Glutamatergic neuron (in vitro differentiated cells): ENCODE data around the gene BACH2. TPM values are rescaled to one million over a fixed set of nuclear protein-coding genes. Genes with fewer than 3 reads are reported as not detected.

Experiments used
- DNase-seq: peaks from one replicate; pipeline ENCODE4 v3.0.0; 2022
- H3K27ac Mint-ChIP-seq: one replicate; pipeline ENCODE4 v1.8.0; 2020; ENCODE audit warnings: mild to moderate bottlenecking, mixed read lengths, inconsistent platforms; ENCODE audit not compliant: unreplicated experiment
- H3K27me3 Mint-ChIP-seq: one replicate; pipeline ENCODE4 v1.8.0; 2020; ENCODE audit warnings: mild to moderate bottlenecking, moderate library complexity, mixed read lengths, inconsistent platforms; ENCODE audit not compliant: unreplicated experiment
- H3K36me3 Mint-ChIP-seq: one replicate; pipeline ENCODE4 v1.8.0; 2020; ENCODE audit warnings: mild to moderate bottlenecking, mixed read lengths, inconsistent platforms; ENCODE audit not compliant: unreplicated experiment
- H3K4me1 Mint-ChIP-seq: one replicate; pipeline ENCODE4 v1.8.0; 2020; ENCODE audit warnings: mild to moderate bottlenecking, low read depth, mixed read lengths, inconsistent platforms; ENCODE audit not compliant: unreplicated experiment
- H3K4me3 Mint-ChIP-seq: one replicate; pipeline ENCODE4 v1.8.0; 2020; ENCODE audit warnings: mild to moderate bottlenecking, mixed read lengths, inconsistent platforms; ENCODE audit not compliant: unreplicated experiment
- H3K9me3 Mint-ChIP-seq: one replicate; pipeline ENCODE4 v1.8.0; 2020; ENCODE audit warnings: mild to moderate bottlenecking, moderate library complexity, mixed read lengths, inconsistent platforms; ENCODE audit not compliant: unreplicated experiment
- total RNA-seq: library from RNA; stranded (reverse); fragmentation: NEBNext Ultra II Directional; extraction: Animal tissue kit (Norgen Biotek cat#: 25700); gene quantifications from one replicate; pipeline ENCODE4 v1.2.1, GENCODE V29; 2021; ENCODE audit not compliant: unreplicated experiment
- TF ChIP-seq, protein P1 (sequence below): fragments of 200-600 bp; sonication (generic); IDR thresholded peaks from one replicate; pipeline ENCODE4 v1.5.0; 2021; ENCODE audit not compliant: partially characterized antibody, unreplicated experiment

BACH2 gene
- total RNA-seq, 1 donor from 2014 or later: 96.4 TPM

DNA sequence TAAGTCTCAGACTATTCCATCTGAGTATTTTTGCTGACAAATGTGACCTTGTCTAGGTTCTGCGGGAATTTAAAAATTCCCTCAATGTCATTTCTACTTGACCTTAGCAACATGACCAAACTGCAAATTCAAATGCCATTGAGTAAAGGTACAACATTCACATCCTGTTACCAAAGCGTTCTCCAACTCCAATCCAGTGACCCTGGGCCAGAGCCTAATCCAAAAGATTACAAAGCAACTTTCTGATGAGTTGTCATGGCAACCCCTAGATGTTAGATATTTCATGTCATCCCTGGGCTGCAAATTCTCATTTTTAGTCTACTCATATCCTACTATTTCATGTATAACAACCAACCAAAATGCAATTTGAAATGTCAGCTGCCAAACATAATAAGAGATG, 65.3 kb downstream of the BACH2 start:
- peaks cover 1% of the 10 kb centered on the region for H3K9me3 Mint-ChIP-seq
- no peak overlapping the region for H3K27ac Mint-ChIP-seq
- H3K27me3 Mint-ChIP-seq: no peaks in the 10 kb centered on the region
- H3K4me3 Mint-ChIP-seq: no peak overlapping the region
- TF ChIP-seq, protein P1, sequence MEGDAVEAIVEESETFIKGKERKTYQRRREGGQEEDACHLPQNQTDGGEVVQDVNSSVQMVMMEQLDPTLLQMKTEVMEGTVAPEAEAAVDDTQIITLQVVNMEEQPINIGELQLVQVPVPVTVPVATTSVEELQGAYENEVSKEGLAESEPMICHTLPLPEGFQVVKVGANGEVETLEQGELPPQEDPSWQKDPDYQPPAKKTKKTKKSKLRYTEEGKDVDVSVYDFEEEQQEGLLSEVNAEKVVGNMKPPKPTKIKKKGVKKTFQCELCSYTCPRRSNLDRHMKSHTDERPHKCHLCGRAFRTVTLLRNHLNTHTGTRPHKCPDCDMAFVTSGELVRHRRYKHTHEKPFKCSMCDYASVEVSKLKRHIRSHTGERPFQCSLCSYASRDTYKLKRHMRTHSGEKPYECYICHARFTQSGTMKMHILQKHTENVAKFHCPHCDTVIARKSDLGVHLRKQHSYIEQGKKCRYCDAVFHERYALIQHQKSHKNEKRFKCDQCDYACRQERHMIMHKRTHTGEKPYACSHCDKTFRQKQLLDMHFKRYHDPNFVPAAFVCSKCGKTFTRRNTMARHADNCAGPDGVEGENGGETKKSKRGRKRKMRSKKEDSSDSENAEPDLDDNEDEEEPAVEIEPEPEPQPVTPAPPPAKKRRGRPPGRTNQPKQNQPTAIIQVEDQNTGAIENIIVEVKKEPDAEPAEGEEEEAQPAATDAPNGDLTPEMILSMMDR: no peak
- H3K36me3 Mint-ChIP-seq: no peaks in the 10 kb centered on the region
- H3K4me1 Mint-ChIP-seq: peaks cover 27% of the 10 kb centered on the region
- DNase-seq: no peak

DNA sequence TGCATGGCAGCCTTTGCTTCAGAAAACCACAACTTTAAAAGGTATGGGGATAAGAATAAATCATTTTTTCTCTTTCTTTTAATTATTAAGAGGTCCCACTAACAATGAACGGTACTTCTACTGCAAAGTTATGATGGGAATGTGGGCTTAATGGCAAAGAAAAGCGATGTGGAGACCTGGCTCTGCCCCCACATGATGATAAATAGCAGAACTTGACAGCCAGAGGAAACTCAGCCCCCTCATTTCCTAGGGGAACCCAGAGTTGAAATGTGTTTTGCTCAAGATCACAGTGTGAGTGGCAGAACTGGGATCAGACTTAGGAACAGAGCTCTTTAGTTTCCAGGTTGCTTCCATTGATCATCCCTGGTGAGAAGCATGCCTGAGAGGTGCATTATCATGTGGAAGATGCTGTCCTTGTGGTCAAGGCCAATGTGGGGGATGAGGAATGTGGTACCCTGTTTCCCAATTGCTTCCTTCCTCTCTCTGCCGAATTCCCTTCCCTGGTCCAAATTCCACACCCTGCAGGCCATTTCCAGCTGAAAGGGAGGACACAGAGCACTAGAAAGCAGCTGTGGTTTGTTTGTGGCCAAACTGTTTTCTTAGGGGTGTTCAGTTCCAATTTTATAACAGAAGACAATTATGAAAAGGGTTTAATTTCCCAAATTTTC, 66.0 kb downstream of the BACH2 start:
- H3K27me3 Mint-ChIP-seq: no peaks in the 10 kb centered on the region
- no peak overlapping the region for H3K4me3 Mint-ChIP-seq
- TF ChIP-seq, protein P1: no peak
- H3K4me1 Mint-ChIP-seq: peaks cover 27% of the 10 kb centered on the region
- no peak for DNase-seq
- H3K27ac Mint-ChIP-seq: no peak overlapping the region
- H3K36me3 Mint-ChIP-seq: no peaks in the 10 kb centered on the region
- H3K9me3 Mint-ChIP-seq: peaks cover 1% of the 10 kb centered on the region

DNA sequence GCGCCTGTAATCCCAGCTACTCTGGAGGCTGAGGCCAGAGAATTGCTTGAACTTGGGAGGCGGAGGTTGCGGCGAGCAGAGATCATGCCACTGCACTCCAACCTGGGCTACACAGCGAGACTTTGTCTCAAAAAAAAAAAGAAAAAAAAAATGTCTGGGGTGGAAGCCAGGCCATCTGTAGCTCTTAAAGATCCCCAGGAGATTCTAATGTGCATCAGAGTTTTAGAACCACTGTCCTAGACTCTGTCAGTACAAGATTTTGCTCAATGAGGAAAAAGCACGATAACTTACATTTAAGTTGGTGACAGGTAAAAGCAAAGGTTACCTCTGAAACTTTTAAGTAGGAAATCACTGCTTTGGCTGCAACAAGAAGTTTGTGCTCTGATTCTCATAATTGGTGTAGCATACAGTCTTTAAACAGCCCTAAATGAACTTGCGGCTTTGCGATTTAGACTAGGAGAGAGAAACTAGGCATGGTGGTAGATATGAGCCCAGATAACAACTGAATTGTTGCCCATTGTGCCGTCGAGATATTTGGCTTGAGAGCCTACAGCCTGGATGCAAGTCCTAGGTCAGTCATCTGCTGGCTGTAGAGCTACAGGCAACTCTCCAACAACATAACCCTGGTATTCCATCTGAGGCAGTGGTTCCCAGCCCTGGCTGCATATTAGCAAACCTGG, 67.2 kb downstream of the BACH2 start:
- Mint-ChIP-seq H3K27ac (peak overlapping the region; percentile 40), H3K9me3 (peaks cover 3% of the 10 kb centered on the region), H3K4me1 (peaks cover 27% of the 10 kb centered on the region), H3K36me3 (no peaks in the 10 kb centered on the region), H3K4me3 (no peak overlapping the region), H3K27me3 (no peaks in the 10 kb centered on the region)
- no peak for DNase-seq
- TF ChIP-seq, protein P1: no peak

DNA sequence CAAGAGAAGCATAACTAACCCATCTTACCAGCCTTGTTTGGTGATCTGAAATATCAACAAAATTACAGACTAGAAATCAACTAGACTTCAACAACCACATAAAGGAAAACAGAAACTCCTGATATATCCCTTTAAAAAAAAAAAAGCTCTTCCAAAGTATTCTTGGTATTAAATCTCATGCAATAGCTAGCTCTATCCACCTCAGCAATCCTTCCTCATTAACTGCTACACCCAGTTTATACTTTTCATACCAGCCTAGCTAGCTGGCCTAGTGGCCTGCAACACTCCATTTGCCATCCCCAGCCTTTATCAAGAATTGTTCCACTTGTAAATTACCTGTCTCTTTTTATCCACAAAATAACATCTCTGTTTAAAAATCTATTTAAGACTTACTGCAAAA, 69.0 kb downstream of the BACH2 start:
- DNase-seq: no peak
- Mint-ChIP-seq H3K4me1 (peaks cover 27% of the 10 kb centered on the region), H3K4me3 (peak overlapping the region; percentile 15), H3K9me3 (peaks cover 7% of the 10 kb centered on the region), H3K27me3 (no peaks in the 10 kb centered on the region), H3K36me3 (peaks cover 9% of the 10 kb centered on the region), H3K27ac (peak overlapping the region; percentile 92)
- TF ChIP-seq, protein P1: no peak

DNA sequence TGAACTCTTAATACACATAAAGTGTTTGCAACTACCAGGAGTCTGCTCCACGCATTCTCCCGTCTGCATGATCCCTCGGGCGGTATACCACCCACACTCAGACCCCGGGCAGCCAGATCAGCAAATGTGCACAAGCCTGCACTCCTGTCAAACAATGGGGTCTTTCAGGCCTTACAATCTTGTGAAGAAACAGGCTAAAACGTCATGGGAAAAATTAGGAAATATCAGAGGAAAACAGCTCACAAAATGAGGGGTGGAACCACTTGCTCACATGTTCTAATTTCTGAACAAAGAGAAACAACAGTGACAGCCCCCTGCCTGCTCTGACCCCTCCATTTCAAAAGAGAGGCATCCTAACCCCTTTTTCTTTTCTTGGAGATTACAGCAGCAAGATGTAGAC, 69.4 kb downstream of the BACH2 start:
- no peak overlapping the region for H3K4me3 Mint-ChIP-seq
- no peaks in the 10 kb centered on the region for H3K27me3 Mint-ChIP-seq
- H3K9me3 Mint-ChIP-seq: peaks cover 7% of the 10 kb centered on the region
- TF ChIP-seq, protein P1: no peak
- peaks cover 12% of the 10 kb centered on the region for H3K36me3 Mint-ChIP-seq
- peak overlapping the region; percentile 92 for H3K27ac Mint-ChIP-seq
- peaks cover 28% of the 10 kb centered on the region for H3K4me1 Mint-ChIP-seq
- DNase-seq: no peak
